ENCODE results near the gene PRKCZ.

PRKCZ gene

GRCh38 chr1:2233997-2234761, 184.0 kb downstream of the PRKCZ start:
- DNase-seq, result peak; percentile 56

- DNase-seq, result no peak
Measured at GRCh38 chr1:2234762-2235113, 184.5 kb downstream of the PRKCZ start.

All from OCI-M1 (cell line).